Measurements from ENCODE around the gene BCAS3.
"Not testable (repeated sequence)": the region's sequence is repeated elsewhere in the genome, so short reads cannot be mapped to it uniquely, and the experiment has no call there.

Gene BCAS3

GRCh38 chr17:60748204-60748603 lies 70.6 kb downstream of the BCAS3 start:
- DNase-seq, result no peak

- no peak for DNase-seq
Measured at GRCh38 chr17:60749050-60749449, 71.4 kb downstream of the BCAS3 start.

GRCh38 chr17:60749708-60750107 lies 72.1 kb downstream of the BCAS3 start:
- no peak for DNase-seq

- DNase-seq, result no peak
Measured at GRCh38 chr17:60750640-60751039, 73.0 kb downstream of the BCAS3 start.

GRCh38 chr17:60751884-60752283 lies 74.2 kb downstream of the BCAS3 start:
- no peak for DNase-seq

- no peak for DNase-seq
Measured at GRCh38 chr17:60752873-60753577, 75.4 kb downstream of the BCAS3 start.

GRCh38 chr17:60754057-60754604 lies 76.5 kb downstream of the BCAS3 start:
- DNase-seq, result no peak

GRCh38 chr17:60756798-60757197 lies 79.1 kb downstream of the BCAS3 start:
- DNase-seq, result not testable (repeated sequence)

GRCh38 chr17:60757437-60757836 lies 79.8 kb downstream of the BCAS3 start:
- no peak for DNase-seq

- DNase-seq, result no peak
Measured at GRCh38 chr17:60759756-60760155, 82.1 kb downstream of the BCAS3 start.

GRCh38 chr17:60761301-60761700 lies 83.7 kb downstream of the BCAS3 start:
- not testable (repeated sequence) for DNase-seq

GRCh38 chr17:60766778-60767190 lies 89.1 kb downstream of the BCAS3 start:
- no peak for DNase-seq

GRCh38 chr17:60767744-60768308 lies 90.2 kb downstream of the BCAS3 start:
- no peak for DNase-seq

- DNase-seq, result no peak
Measured at GRCh38 chr17:60769327-60769726, 91.7 kb downstream of the BCAS3 start.

GRCh38 chr17:60770946-60771422 lies 93.3 kb downstream of the BCAS3 start:
- no peak for DNase-seq

- not testable (repeated sequence) for DNase-seq
Measured at GRCh38 chr17:60771621-60772020, 94.0 kb downstream of the BCAS3 start.

- DNase-seq, result no peak
Measured at GRCh38 chr17:60773552-60773951, 95.9 kb downstream of the BCAS3 start.

- DNase-seq, result no peak
Measured at GRCh38 chr17:60781880-60782412, 104.3 kb downstream of the BCAS3 start.

GRCh38 chr17:60782742-60783141 lies 105.1 kb downstream of the BCAS3 start:
- no peak for DNase-seq

GRCh38 chr17:60790205-60790604 lies 112.6 kb downstream of the BCAS3 start:
- no peak for DNase-seq

GRCh38 chr17:60792250-60792898 lies 114.7 kb downstream of the BCAS3 start:
- no peak for DNase-seq

GRCh38 chr17:60798576-60798975 lies 120.9 kb downstream of the BCAS3 start:
- DNase-seq, result no peak

- DNase-seq, result no peak
Measured at GRCh38 chr17:60802377-60802776, 124.7 kb downstream of the BCAS3 start.

- DNase-seq, result no peak
Measured at GRCh38 chr17:60803059-60803458, 125.4 kb downstream of the BCAS3 start.

Data from NCI-H2081 treated with DMSO at 0.1 percent for 48 hours (cell line).